Measurements from ENCODE around the gene SMCP. TPM values are rescaled to one million over a fixed set of nuclear protein-coding genes. Genes with fewer than 3 reads are reported as not detected.

The SMCP gene
- total RNA-seq, 4 donors from 2014 or later: not detected

- peaks cover 0 to 6% (median 0%) of the 10 kb centered on the region in 3 donors for H3K9me3 ChIP-seq
- 53 to 68% methylated on average over 4 to 5 of the region's 5 CpGs for WGBS, 2 donors (ENCODE audit: low coverage in 1 of 2)
- no peak overlapping the region for H3K27ac ChIP-seq
- no peak overlapping the region for H3K4me3 ChIP-seq
- H3K4me1 ChIP-seq: no peaks in the 10 kb centered on the region
- ATAC-seq: no peak
- no peaks in the 10 kb centered on the region for H3K36me3 ChIP-seq
- H3K27me3 ChIP-seq: no peaks in the 10 kb centered on the region
- TF ChIP-seq POLR2AphosphoS5 (IDR thresholded peaks at IDR 0.05): no peak
- no peak for TF ChIP-seq POLR2A (IDR thresholded peaks at IDR 0.05)
- TF ChIP-seq CTCF (IDR thresholded peaks at IDR 0.05): no peak
- TF ChIP-seq EP300 (IDR thresholded peaks at IDR 0.05): no peak
These were observed 34.8 kb downstream of the SMCP start for GRCh38 chr1:152912900-152913299.

GRCh38 chr1:152917794-152918193 lies 39.7 kb downstream of the SMCP start:
- TF ChIP-seq POLR2AphosphoS5 (IDR thresholded peaks at IDR 0.05) (no peak), POLR2A (IDR thresholded peaks at IDR 0.05) (no peak), EP300 (IDR thresholded peaks at IDR 0.05) (no peak), CTCF (IDR thresholded peaks at IDR 0.05) (no peak)

GRCh38 chr1:152919071-152919470 lies 40.9 kb downstream of the SMCP start:
- no peaks in the 10 kb centered on the region for H3K27me3 ChIP-seq
- no peak for ATAC-seq
- H3K4me3 ChIP-seq: no peak overlapping the region
- no peaks in the 10 kb centered on the region for H3K4me1 ChIP-seq
- no peaks in the 10 kb centered on the region for H3K9me3 ChIP-seq
- TF ChIP-seq POLR2A (IDR thresholded peaks at IDR 0.05) (no peak), POLR2AphosphoS5 (IDR thresholded peaks at IDR 0.05) (no peak), CTCF (IDR thresholded peaks at IDR 0.05) (no peak), EP300 (IDR thresholded peaks at IDR 0.05) (no peak)
- H3K36me3 ChIP-seq: no peaks in the 10 kb centered on the region
- no peak overlapping the region for H3K27ac ChIP-seq

More at GRCh38 chr1:152917794-152918193, 39.7 kb downstream of the SMCP start:
- ATAC-seq: no peak
- 28 to 40% methylated on average over 1 to 3 of the region's 3 CpGs for WGBS, 2 donors (ENCODE audit: low coverage in 1 of 2)
- Histone ChIP-seq H3K27ac (no peak overlapping the region), H3K27me3 (no peaks in the 10 kb centered on the region), H3K4me3 (no peak overlapping the region), H3K36me3 (no peaks in the 10 kb centered on the region), H3K9me3 (no peaks in the 10 kb centered on the region), H3K4me1 (no peaks in the 10 kb centered on the region)

GRCh38 chr1:152924191-152924590 lies 46.1 kb downstream of the SMCP start:
- Histone ChIP-seq H3K9me3 (no peaks in the 10 kb centered on the region), H3K4me1 (no peaks in the 10 kb centered on the region), H3K27me3 (no peaks in the 10 kb centered on the region), H3K4me3 (no peak overlapping the region), H3K27ac (no peak overlapping the region), H3K36me3 (no peaks in the 10 kb centered on the region)
- 29 to 70% methylated on average over 1 to 2 of the region's 2 CpGs for WGBS, 2 donors (ENCODE audit: low coverage in 1 of 2)
- no peak for ATAC-seq
- TF ChIP-seq POLR2A (IDR thresholded peaks at IDR 0.05) (no peak), POLR2AphosphoS5 (IDR thresholded peaks at IDR 0.05) (no peak), EP300 (IDR thresholded peaks at IDR 0.05) (no peak), CTCF (IDR thresholded peaks at IDR 0.05) (no peak)

- 59 to 73% methylated on average over 3 of the region's 3 CpGs for WGBS, 2 donors (ENCODE audit: low coverage in 1 of 2)
- no peak for TF ChIP-seq POLR2A (IDR thresholded peaks at IDR 0.05)
- TF ChIP-seq CTCF (IDR thresholded peaks at IDR 0.05): peak; percentile 10 to 64 (median 48)
- no peak for TF ChIP-seq EP300 (IDR thresholded peaks at IDR 0.05)
- no peak for TF ChIP-seq POLR2AphosphoS5 (IDR thresholded peaks at IDR 0.05)
- no peak overlapping the region for H3K4me3 ChIP-seq
- H3K36me3 ChIP-seq: no peaks in the 10 kb centered on the region
- no peaks in the 10 kb centered on the region for H3K9me3 ChIP-seq
- no peak overlapping the region for H3K27ac ChIP-seq
- no peaks in the 10 kb centered on the region for H3K27me3 ChIP-seq
- H3K4me1 ChIP-seq: no peaks in the 10 kb centered on the region
- ATAC-seq: no peak
These were observed 48.0 kb downstream of the SMCP start for GRCh38 chr1:152926091-152926490.
